Activated CD4-positive, CD25-positive, alpha-beta regulatory T cell treated with anti-CD3 and anti-CD28 coated beads, Interleukin-2, amount 50 U/mL, for 24 hours (primary cell): ENCODE results near the gene SLC39A5.
"Not testable (repeated sequence)": the region's sequence is repeated elsewhere in the genome, so short reads cannot be mapped to it uniquely, and the experiment has no call there.

Experiments used
- ATAC-seq, 2 donors: fragments of 150-1000 bp; cut with Tn5 transposase; one replicate each; pipeline ENCODE4 v1.10.0; 2021; ENCODE audit warnings: mild to moderate bottlenecking in 1 of 2, moderate library complexity in 1 of 2

Gene SLC39A5

GRCh38 chr12:56248711-56249110 lies 18.9 kb downstream of the SLC39A5 start:
- ATAC-seq: no peak

GRCh38 chr12:56252649-56253048 lies 22.8 kb downstream of the SLC39A5 start:
- no peak for ATAC-seq

GRCh38 chr12:56253091-56253490 lies 23.2 kb downstream of the SLC39A5 start:
- ATAC-seq: no peak

- no peak for ATAC-seq
Observed at GRCh38 chr12:56255671-56256070, 25.8 kb downstream of the SLC39A5 start.

GRCh38 chr12:56256326-56256960 lies 26.6 kb downstream of the SLC39A5 start:
- no peak for ATAC-seq

- no peak for ATAC-seq
Observed at GRCh38 chr12:56257071-56257470, 27.2 kb downstream of the SLC39A5 start.

- ATAC-seq: peak in 1 of 2 donors; percentile 11
Observed at GRCh38 chr12:56257491-56258067, 27.7 kb downstream of the SLC39A5 start.

GRCh38 chr12:56258068-56258819 lies 28.4 kb downstream of the SLC39A5 start, which contains the start of gene ANKRD52:
Gene ANKRD52, minus strand, starts transcription at chr12:56258384. Its CDS starts 115 bp downstream, at chr12:56258269.
- peak; percentile 95 to 97 for ATAC-seq

- ATAC-seq: no peak
Observed at GRCh38 chr12:56258820-56259183, 29.0 kb downstream of the SLC39A5 start.

- ATAC-seq: no peak
Observed at GRCh38 chr12:56260380-56260779, 30.5 kb downstream of the SLC39A5 start.

GRCh38 chr12:56260921-56261320 lies 31.1 kb downstream of the SLC39A5 start:
- ATAC-seq: no peak

- ATAC-seq: no peak
Observed at GRCh38 chr12:56261503-56262232, 31.8 kb downstream of the SLC39A5 start.

GRCh38 chr12:56262955-56263354 lies 33.1 kb downstream of the SLC39A5 start:
- not testable (repeated sequence) for ATAC-seq

GRCh38 chr12:56266068-56266692 lies 36.3 kb downstream of the SLC39A5 start:
- ATAC-seq: not testable (repeated sequence)

GRCh38 chr12:56266693-56267442 lies 37.0 kb downstream of the SLC39A5 start, which contains the start of gene COQ10A:
Gene COQ10A, plus strand, starts transcription at chr12:56266942. Its CDS starts 177 bp downstream, at chr12:56267119.
- ATAC-seq: peak; percentile 92 to 93

GRCh38 chr12:56267443-56268071 lies 37.7 kb downstream of the SLC39A5 start:
- no peak for ATAC-seq

- ATAC-seq: no peak
Observed at GRCh38 chr12:56271031-56271430, 41.2 kb downstream of the SLC39A5 start.

- not testable (repeated sequence) for ATAC-seq
Observed at GRCh38 chr12:56272468-56272867, 42.6 kb downstream of the SLC39A5 start.

GRCh38 chr12:56274299-56274698 lies 44.4 kb downstream of the SLC39A5 start:
- no peak for ATAC-seq

GRCh38 chr12:56278905-56279304 lies 49.1 kb downstream of the SLC39A5 start:
- no peak for ATAC-seq

- ATAC-seq: no peak
Observed at GRCh38 chr12:56280849-56281248, 51.0 kb downstream of the SLC39A5 start.
